Liver (tissue), 9 donors: ENCODE results near the gene HSD17B12. TPM values are rescaled to one million over a fixed set of nuclear protein-coding genes. Genes with fewer than 3 reads are reported as not detected.

Experiments used
- DNase-seq: peaks from one replicate; pipeline ENCODE4 v3.0.0-alpha.2; 2017; ENCODE audit warnings: low spot score
- H3K27ac ChIP-seq, 2 donors: one replicate each; pipeline ENCODE4 v1.7.0; 2013; ENCODE audit warnings: inconsistent platforms in 2 of 2, low read length in 2 of 2, control low read depth in 1 of 2, low read depth in 1 of 2, mild to moderate bottlenecking in 1 of 2
- H3K27me3 ChIP-seq, 4 donors: one replicate each; pipeline versions ENCODE4 v1.6.1 to v1.7.0; 2013; ENCODE audit warnings: low read length in 3 of 4, inconsistent platforms in 1 of 4, mild to moderate bottlenecking in 1 of 4, moderate library complexity in 1 of 4; ENCODE audit not compliant: control insufficient read depth in 4 of 4, insufficient read depth in 4 of 4
- H3K36me3 ChIP-seq, 4 donors: one replicate each; pipeline versions ENCODE4 v1.6.1 to v1.7.0; 2013; ENCODE audit warnings: low read length in 3 of 4, mild to moderate bottlenecking in 3 of 4, low read depth in 1 of 4, moderate library complexity in 1 of 4; ENCODE audit not compliant: control insufficient read depth in 4 of 4, insufficient read depth in 3 of 4
- H3K4me1 ChIP-seq, 4 donors: one replicate each; pipeline versions ENCODE4 v1.6.1 to v1.7.0; 2013; ENCODE audit warnings: low read length in 3 of 4, mild to moderate bottlenecking in 3 of 4, moderate library complexity in 1 of 4; ENCODE audit not compliant: control insufficient read depth in 4 of 4, insufficient read depth in 4 of 4
- H3K4me3 ChIP-seq, 3 donors: one replicate each; pipeline versions ENCODE4 v1.6.1 to v1.7.0; 2013; ENCODE audit warnings: low read length in 3 of 3, control low read depth in 1 of 3, low read depth in 1 of 3, mild to moderate bottlenecking in 1 of 3
- H3K9ac ChIP-seq, 2 donors: one replicate each; pipeline ENCODE4 v1.7.0; 2013; ENCODE audit warnings: low read length in 2 of 2, mild to moderate bottlenecking in 2 of 2, moderate library complexity in 2 of 2, control low read depth in 1 of 2, low read depth in 1 of 2
- H3K9me3 ChIP-seq, 4 donors: one replicate each; pipeline versions ENCODE4 v1.6.1 to v1.7.0; 2013; ENCODE audit warnings: low read length in 3 of 4; ENCODE audit not compliant: control insufficient read depth in 4 of 4
- ATF3 ChIP-seq: IDR thresholded peaks from 2 replicates; pipeline ENCODE4 v1.6.1; 2016; ENCODE audit warnings: antibody characterized with exemption
- EGR1 ChIP-seq, 2 donors: IDR thresholded peaks; 2 replicates each; pipeline ENCODE4 v1.6.1; 2016 to 2018; ENCODE audit warnings: antibody characterized with exemption in 2 of 2, low read depth in 2 of 2
- FOXA1 ChIP-seq: IDR thresholded peaks from 2 replicates; pipeline ENCODE4 v1.6.1; 2016; ENCODE audit warnings: antibody characterized with exemption
- FOXA2 ChIP-seq: IDR thresholded peaks from 2 replicates; pipeline ENCODE4 v1.6.1; 2016; ENCODE audit warnings: antibody characterized with exemption
- GABPA ChIP-seq, 2 donors: IDR thresholded peaks in 1 of 2; conservative IDR thresholded peaks in 1 of 2; 2 replicates each; pipeline ENCODE4 v1.6.1; 2016; ENCODE audit warnings: antibody characterized with exemption in 2 of 2, mild to moderate bottlenecking in 1 of 2, moderate library complexity in 1 of 2
- HNF4A ChIP-seq, 2 donors: conservative IDR thresholded peaks; 2 replicates each; pipeline ENCODE4 v1.6.1; 2016; ENCODE audit warnings: antibody characterized with exemption in 2 of 2, mild to moderate bottlenecking in 2 of 2
- HNF4G ChIP-seq: IDR thresholded peaks from 2 replicates; pipeline ENCODE4 v1.6.1; 2016; ENCODE audit warnings: antibody characterized with exemption
- MAX ChIP-seq: IDR thresholded peaks from 2 replicates; pipeline ENCODE4 v1.6.1; 2016; ENCODE audit warnings: antibody characterized with exemption
- NR2F2 ChIP-seq: IDR thresholded peaks from 2 replicates; pipeline ENCODE4 v1.6.1; 2016; ENCODE audit warnings: antibody characterized with exemption
- RAD21 ChIP-seq, 2 donors: IDR thresholded peaks; 2 replicates each; pipeline ENCODE4 v1.6.1; 2016; ENCODE audit warnings: antibody characterized with exemption in 2 of 2, mild to moderate bottlenecking in 2 of 2
- RXRA ChIP-seq, 2 donors: IDR thresholded peaks; 2 replicates each; pipeline ENCODE4 v1.6.1; 2017 to 2018; ENCODE audit warnings: antibody characterized with exemption in 2 of 2, mild to moderate bottlenecking in 1 of 2
- SP1 ChIP-seq: IDR thresholded peaks from 2 replicates; pipeline ENCODE4 v1.6.1; 2018; ENCODE audit warnings: antibody characterized with exemption, mild to moderate bottlenecking
- TAF1 ChIP-seq: conservative IDR thresholded peaks from 2 replicates; pipeline ENCODE4 v1.6.1; 2016; ENCODE audit warnings: antibody characterized with exemption, mild to moderate bottlenecking
- YY1 ChIP-seq: IDR thresholded peaks from 2 replicates; pipeline ENCODE4 v1.6.1; 2016; ENCODE audit warnings: antibody characterized with exemption, mild to moderate bottlenecking
- polyA plus RNA-seq, 2 donors: library from polyadenylated mRNA; stranded (reverse) in 1 of 2; unstranded in 1 of 2; fragments of 200-250 nt in 1 of 2; fragments of >200 nt in 1 of 2; fragmentation: Nextera tagmentation in 1 of 2; extraction: Ambion mirVana in 1 of 2; gene quantifications; one replicate each; pipeline versions ENCODE4 v1.2.1 to v1.2.3, GENCODE V29; 2013 to 2015
- total RNA-seq, 2 donors: library from RNA; depleted of rRNA; stranded (reverse); fragments of >200 nt; gene quantifications; one replicate each; pipeline ENCODE4 v1.2.3, GENCODE V29; 2014
- TF ChIP-seq, protein P1 (sequence below): IDR thresholded peaks from 2 replicates; pipeline ENCODE4 v1.6.1; 2016; ENCODE audit warnings: antibody characterized with exemption
- TF ChIP-seq, protein P2 (sequence below): fragments of 150-350 bp; IDR thresholded peaks from 2 replicates; pipeline ENCODE4 v1.5.1; 2017; ENCODE audit warnings: improper control_type of control experiment, low read depth, low read length; ENCODE audit not compliant: missing input control
- TF ChIP-seq, protein P3 (sequence below): IDR thresholded peaks from 2 replicates; pipeline ENCODE4 v1.6.1; 2016; ENCODE audit warnings: antibody characterized with exemption, mild to moderate bottlenecking
- donor health status: healthy.
- donor health status: healthy.
- donor health status: healthy.
- donor health status: healthy.
- donor health status: healthy.

The HSD17B12 gene
- total and polyA plus RNA-seq, 4 donors: 50.3 to 126 (median 68.3) TPM

- TF ChIP-seq, protein P1, sequence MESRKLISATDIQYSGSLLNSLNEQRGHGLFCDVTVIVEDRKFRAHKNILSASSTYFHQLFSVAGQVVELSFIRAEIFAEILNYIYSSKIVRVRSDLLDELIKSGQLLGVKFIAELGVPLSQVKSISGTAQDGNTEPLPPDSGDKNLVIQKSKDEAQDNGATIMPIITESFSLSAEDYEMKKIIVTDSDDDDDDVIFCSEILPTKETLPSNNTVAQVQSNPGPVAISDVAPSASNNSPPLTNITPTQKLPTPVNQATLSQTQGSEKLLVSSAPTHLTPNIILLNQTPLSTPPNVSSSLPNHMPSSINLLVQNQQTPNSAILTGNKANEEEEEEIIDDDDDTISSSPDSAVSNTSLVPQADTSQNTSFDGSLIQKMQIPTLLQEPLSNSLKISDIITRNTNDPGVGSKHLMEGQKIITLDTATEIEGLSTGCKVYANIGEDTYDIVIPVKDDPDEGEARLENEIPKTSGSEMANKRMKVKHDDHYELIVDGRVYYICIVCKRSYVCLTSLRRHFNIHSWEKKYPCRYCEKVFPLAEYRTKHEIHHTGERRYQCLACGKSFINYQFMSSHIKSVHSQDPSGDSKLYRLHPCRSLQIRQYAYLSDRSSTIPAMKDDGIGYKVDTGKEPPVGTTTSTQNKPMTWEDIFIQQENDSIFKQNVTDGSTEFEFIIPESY: no peak
- TF ChIP-seq ATF3 (no peak), MAX (no peak), NR2F2 (no peak), SP1 (no peak), FOXA2 (no peak), HNF4G (no peak), YY1 (no peak), RXRA (IDR thresholded peaks at IDR 0.05) (no peak)
Measured at GRCh38 chr11:43736502-43737200, 56.1 kb downstream of the HSD17B12 start (continued).

GRCh38 chr11:43737201-43737590 is 56.7 kb downstream of the HSD17B12 start:
- Histone ChIP-seq H3K9me3 (no peaks in the 10 kb centered on the region), H3K27ac (no peak overlapping the region), H3K36me3 (peaks cover 0 to 6% (median 2%) of the 10 kb centered on the region in 4 donors), H3K4me3 (no peak overlapping the region), H3K4me1 (peaks cover 0 to 4% (median 2%) of the 10 kb centered on the region in 4 donors), H3K9ac (no peak overlapping the region), H3K27me3 (no peaks in the 10 kb centered on the region)
- TF ChIP-seq FOXA1 (no peak), MAX (no peak), RAD21 (IDR thresholded peaks at IDR 0.05) (no peak), SP1 (no peak), YY1 (no peak), EGR1 (IDR thresholded peaks at IDR 0.05; ENCODE audit: low read depth in 2 of 2) (no peak), TAF1 (no peak), GABPA (IDR thresholded peaks at IDR 0.05 in 1 of 2, conservative IDR thresholded peaks at IDR 0.05 in 1 of 2) (no peak), ATF3 (no peak), RXRA (IDR thresholded peaks at IDR 0.05) (no peak), HNF4A (conservative IDR thresholded peaks at IDR 0.05) (no peak), FOXA2 (no peak)
- TF ChIP-seq, protein P2, sequence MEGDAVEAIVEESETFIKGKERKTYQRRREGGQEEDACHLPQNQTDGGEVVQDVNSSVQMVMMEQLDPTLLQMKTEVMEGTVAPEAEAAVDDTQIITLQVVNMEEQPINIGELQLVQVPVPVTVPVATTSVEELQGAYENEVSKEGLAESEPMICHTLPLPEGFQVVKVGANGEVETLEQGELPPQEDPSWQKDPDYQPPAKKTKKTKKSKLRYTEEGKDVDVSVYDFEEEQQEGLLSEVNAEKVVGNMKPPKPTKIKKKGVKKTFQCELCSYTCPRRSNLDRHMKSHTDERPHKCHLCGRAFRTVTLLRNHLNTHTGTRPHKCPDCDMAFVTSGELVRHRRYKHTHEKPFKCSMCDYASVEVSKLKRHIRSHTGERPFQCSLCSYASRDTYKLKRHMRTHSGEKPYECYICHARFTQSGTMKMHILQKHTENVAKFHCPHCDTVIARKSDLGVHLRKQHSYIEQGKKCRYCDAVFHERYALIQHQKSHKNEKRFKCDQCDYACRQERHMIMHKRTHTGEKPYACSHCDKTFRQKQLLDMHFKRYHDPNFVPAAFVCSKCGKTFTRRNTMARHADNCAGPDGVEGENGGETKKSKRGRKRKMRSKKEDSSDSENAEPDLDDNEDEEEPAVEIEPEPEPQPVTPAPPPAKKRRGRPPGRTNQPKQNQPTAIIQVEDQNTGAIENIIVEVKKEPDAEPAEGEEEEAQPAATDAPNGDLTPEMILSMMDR: no peak
- TF ChIP-seq, protein P3, sequence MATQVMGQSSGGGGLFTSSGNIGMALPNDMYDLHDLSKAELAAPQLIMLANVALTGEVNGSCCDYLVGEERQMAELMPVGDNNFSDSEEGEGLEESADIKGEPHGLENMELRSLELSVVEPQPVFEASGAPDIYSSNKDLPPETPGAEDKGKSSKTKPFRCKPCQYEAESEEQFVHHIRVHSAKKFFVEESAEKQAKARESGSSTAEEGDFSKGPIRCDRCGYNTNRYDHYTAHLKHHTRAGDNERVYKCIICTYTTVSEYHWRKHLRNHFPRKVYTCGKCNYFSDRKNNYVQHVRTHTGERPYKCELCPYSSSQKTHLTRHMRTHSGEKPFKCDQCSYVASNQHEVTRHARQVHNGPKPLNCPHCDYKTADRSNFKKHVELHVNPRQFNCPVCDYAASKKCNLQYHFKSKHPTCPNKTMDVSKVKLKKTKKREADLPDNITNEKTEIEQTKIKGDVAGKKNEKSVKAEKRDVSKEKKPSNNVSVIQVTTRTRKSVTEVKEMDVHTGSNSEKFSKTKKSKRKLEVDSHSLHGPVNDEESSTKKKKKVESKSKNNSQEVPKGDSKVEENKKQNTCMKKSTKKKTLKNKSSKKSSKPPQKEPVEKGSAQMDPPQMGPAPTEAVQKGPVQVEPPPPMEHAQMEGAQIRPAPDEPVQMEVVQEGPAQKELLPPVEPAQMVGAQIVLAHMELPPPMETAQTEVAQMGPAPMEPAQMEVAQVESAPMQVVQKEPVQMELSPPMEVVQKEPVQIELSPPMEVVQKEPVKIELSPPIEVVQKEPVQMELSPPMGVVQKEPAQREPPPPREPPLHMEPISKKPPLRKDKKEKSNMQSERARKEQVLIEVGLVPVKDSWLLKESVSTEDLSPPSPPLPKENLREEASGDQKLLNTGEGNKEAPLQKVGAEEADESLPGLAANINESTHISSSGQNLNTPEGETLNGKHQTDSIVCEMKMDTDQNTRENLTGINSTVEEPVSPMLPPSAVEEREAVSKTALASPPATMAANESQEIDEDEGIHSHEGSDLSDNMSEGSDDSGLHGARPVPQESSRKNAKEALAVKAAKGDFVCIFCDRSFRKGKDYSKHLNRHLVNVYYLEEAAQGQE: no peak
- no peak for DNase-seq
